Stimulated activated CD8-positive, alpha-beta memory T cell treated with anti-CD3 and anti-CD28 coated beads, Interleukin-12 subunit alpha, Interleukin-12 subunit beta, amount 100 ng/mL, for 4 hours (primary cell): ENCODE results near the gene SLC25A39.
"Not testable (repeated sequence)": the region's sequence is repeated elsewhere in the genome, so short reads cannot be mapped to it uniquely, and the experiment has no call there.

Experiments
- DNase-seq: peaks from one replicate; pipeline ENCODE4 v3.0.0-alpha.2; 2020; ENCODE audit warnings: low read depth

SLC25A39 gene, protein sequence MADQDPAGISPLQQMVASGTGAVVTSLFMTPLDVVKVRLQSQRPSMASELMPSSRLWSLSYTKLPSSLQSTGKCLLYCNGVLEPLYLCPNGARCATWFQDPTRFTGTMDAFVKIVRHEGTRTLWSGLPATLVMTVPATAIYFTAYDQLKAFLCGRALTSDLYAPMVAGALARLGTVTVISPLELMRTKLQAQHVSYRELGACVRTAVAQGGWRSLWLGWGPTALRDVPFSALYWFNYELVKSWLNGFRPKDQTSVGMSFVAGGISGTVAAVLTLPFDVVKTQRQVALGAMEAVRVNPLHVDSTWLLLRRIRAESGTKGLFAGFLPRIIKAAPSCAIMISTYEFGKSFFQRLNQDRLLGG

DNA sequence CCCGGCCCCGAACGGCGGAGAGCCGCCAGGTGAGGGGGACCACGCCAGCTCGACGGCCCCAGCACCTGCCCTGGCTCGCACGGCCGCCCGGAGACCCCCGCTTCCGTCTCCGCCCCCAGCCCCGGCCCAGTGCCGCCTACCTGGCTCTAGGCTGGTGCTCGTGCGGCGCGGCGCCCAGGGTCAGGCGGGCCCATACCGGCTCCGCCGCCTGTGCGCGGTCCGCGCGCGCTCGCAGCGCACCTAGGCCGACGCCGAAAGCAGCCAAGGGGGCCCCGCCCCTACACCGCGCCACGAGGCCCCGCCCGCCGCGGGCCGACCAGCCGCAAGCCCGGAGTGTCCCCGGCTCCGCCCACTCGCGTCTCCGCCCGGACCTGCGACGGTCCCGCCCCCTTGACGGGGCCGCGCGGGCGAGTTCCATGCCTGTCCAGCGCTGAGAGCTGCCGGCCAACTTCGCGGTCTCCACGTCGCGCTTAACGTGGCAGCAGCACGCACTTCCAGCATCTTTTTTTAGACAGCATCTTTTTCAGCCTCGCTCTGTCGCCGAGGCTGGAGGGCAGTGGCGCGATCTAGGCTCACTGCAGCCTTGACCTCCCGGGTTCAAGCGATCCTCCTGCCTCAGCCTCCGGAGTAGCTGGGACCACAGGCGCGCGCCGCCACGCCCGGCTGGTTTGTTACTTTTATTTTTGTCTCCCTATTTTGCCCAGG, at the start of gene SLC25A39:
TSS of gene SLC25A39 (minus strand) at position 253 of the 705 bp plus-strand sequence. CDS start 1,261 bp downstream, outside the sequence.
- DNase-seq = peak; percentile 94

GRCh38 chr17:44372036-44372435, 47.4 kb upstream of the SLC25A39 start:
- DNase-seq = no peak

- DNase-seq = not testable (repeated sequence)
These were observed 44.9 kb upstream of the SLC25A39 start for GRCh38 chr17:44369414-44370023.

DNA sequence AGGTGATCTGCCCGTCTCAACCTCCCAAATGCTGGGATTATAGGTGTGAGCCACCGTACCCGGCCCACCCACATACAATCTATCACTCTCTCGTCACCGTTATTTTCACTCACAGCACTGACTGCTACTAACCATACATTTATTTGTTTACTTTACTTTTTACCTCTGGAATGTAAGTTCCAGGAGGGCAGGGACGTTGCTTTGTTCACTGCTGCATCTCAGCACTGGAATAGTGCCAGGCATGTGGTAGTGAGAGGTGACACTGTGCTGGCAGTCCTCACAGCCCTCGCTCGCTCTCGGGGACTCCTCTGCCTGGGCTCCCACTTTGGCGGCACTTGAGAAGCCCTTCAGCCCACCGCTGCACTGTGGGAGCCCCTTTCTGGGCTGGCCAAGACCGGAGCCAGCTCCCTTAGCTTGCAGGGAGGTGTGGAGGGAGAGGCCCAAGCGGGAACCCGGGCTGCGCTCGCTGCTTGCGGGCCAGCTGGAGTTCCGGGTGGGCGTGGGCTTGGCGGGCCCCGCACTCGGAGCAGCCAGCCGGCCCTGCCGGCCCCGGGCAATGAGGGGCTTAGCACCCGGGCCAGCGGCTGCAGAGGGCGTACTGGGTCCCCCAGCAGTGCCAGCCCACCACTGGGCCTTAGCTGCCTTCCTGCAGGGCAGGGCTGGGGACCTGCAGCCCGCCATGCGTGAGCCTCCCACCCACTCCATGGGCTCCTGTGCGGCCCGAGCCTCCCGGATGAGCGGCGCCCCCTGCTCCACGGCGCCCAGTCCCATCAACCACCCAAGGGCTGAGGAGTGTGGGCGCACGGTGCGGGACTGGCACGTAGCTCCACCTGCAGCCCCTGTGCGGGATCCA, 44.0 kb upstream of the SLC25A39 start:
- not testable (repeated sequence) for DNase-seq

- no peak for DNase-seq
These were observed 42.8 kb upstream of the SLC25A39 start for GRCh38 chr17:44367231-44367979.

DNA sequence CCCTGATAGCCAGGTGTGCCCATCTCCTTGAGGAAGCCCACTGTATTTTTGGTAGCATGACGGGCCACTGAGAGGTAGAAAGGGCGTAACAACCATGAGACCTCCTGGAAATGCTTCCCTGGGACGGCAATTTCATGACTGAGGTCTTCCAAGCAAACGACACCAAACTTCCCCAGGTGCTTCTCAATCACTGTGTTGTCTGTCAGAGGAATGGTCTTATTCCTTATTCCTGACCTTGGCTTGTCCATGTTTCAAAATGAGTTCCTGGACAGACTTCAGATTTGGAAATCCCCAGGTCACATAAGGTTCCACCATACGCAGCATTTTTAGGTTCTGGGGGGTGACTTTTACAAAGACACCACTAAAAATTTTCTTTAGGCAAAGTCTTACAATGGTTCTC, 40.4 kb upstream of the SLC25A39 start:
- DNase-seq = not testable (repeated sequence)

- peak; percentile 47 for DNase-seq
These were observed 39.1 kb upstream of the SLC25A39 start, which contains the start of gene FAM171A2 for GRCh38 chr17:44363613-44364159. Gene FAM171A2 (minus strand): TSS chr17:44363853. CDS start chr17:44363714, 139 bp downstream.

GRCh38 chr17:44362949-44363612, 38.5 kb upstream of the SLC25A39 start:
- no peak for DNase-seq

DNA sequence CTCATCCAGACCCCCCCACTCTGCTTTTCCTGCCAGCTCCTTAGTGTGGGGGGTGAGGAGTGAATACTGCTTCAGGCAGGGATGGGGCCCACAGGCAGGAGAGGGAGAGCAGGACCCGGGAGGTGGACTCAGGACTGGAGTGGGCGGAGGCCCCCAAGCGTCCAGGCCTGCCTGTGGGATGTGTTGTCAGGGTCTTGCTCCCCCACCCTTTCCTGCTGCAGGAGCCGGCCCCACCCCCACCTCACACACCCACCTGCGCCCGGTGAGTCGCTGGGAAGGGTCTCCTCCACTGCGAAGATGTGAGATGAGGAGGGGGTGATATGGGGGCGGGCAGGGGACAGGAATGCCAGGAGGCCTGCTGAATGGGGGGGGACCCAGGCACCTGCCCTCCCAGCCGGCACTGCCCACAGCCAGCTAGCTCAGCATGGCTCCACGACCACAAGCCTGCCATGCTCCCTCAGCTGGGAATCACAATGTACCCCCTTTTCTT, 37.9 kb upstream of the SLC25A39 start:
- no peak for DNase-seq

GRCh38 chr17:44361292-44362260, 37.0 kb upstream of the SLC25A39 start:
- no peak for DNase-seq

- no peak for DNase-seq
These were observed 36.2 kb upstream of the SLC25A39 start for GRCh38 chr17:44360826-44361225.

DNA sequence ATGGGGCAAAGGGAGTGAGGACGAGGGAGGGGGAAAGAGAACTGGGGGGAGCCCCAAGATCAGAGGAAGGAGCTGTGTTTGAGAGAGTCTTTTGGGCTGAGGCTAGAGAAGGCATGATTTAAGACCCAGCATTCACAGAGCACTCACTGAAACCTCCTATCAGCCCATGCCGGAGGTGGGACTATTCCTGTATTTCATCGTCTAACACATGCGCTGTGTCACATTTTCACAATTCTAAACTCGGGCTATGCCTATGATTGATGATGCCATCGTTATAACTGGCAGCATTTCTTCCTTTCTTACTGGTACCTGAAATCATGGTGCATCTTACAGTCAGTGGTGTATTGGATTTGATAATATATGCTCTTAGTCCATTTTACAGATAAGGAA, 35.5 kb upstream of the SLC25A39 start:
- DNase-seq = no peak

DNA sequence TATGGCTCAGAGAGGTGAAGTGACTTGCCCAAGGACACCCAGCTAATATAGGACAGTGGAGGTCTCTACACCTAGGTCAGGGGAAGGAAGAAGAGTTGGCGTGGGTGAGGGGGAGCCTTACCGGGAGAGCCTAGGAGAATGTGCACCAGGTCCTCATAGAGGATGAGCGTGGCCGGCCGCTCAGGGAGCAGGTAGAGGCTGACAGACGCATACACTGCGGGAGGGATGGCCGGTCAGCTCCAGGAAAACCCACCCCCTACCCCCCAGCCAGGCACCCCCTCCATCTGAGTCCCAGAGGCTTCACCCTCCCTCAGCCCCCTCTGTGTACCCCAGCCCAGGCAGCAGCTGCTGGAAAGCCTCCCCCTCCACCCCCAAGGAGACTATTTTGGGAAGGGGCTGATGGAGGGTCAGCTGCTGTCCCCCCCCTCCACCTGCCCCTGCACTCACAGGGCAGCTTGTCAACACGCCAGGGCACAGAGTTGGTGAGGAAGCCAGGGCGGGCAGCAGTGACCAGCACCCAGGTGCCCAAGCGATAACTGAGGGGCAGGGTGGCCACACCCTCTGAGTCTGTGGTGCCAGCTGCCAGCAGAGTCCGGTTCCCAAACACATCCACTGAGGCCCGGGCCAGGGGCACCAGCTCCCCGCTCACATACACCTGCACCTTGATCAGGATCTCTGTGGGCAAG, 35.0 kb upstream of the SLC25A39 start:
- no peak for DNase-seq

GRCh38 chr17:44359006-44359405, 34.4 kb upstream of the SLC25A39 start:
- no peak for DNase-seq

DNA sequence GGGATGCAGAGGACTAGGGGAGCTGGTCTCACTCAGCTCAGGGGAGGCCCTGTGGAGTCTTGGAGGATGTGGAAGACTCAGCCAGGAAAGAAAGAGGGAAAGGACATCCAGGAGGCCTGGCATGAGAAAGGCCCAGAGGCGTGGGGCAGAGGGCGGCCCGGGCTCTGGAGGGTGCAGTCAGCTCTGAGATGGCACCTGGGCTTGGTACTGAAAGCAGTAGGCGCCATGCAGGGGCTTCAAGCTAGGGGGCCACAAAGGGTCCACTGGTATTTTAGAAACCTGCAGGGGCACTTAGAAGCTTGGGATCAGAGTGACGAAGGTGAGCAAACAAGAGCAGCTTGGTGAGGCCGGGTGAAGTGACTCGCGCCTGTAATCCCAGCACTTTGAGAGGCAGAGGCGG, 33.4 kb upstream of the SLC25A39 start:
- DNase-seq = no peak

- DNase-seq = no peak
These were observed 31.6 kb upstream of the SLC25A39 start for GRCh38 chr17:44356241-44356640.

DNA sequence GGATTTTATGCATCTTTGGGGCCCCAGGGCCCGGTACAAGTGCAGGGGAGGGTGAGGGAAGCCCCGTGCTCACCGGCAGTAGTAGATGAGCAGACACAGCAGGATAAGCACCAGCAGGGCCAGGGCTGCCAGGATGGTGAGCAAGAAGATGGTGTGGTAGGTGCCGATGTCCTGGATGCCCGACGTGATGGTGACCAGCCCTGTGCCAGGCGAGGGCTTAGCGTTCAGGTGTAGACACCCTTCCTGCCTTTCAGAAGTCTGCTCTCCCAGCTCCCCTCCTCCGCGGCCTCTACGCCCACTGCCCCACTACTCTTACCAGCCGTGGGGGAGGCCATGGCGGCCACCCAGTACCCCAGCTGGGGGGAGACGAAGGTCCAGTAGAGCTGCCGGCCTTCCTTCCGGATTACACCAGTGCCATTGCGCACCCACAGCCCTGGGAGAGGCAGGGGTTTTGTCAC, 31.0 kb upstream of the SLC25A39 start:
- no peak for DNase-seq
